Suprapubic skin (tissue), 4 donors: Measurements from ENCODE around the gene C6orf141.
"Not testable (repeated sequence)": the region's sequence is repeated elsewhere in the genome, so short reads cannot be mapped to it uniquely, and the experiment has no call there.

Experiments used
- CTCF ChIP-seq, 2 donors: fragments of 200-600 bp in 1 of 2; fragments of 450-650 bp in 1 of 2; sonication (generic) in 1 of 2; IDR thresholded peaks; one replicate each; pipeline ENCODE4 v1.5.1; 2016 to 2019; ENCODE audit warnings: antibody characterized with exemption in 2 of 2, mild to moderate bottlenecking in 1 of 2, moderate library complexity in 1 of 2
- EP300 ChIP-seq: sonication (generic); formaldehyde crosslinking; IDR thresholded peaks from one replicate; pipeline ENCODE4 v1.6.1; 2017; ENCODE audit warnings: antibody characterized with exemption
- POLR2AphosphoS5 ChIP-seq, 3 donors: sonication (generic); formaldehyde crosslinking; IDR thresholded peaks; one replicate each; pipeline ENCODE4 v1.6.1; 2017; ENCODE audit warnings: antibody characterized with exemption in 3 of 3

GRCh38 chr6:49587262-49587661 is 36.8 kb downstream of the C6orf141 start:
- TF ChIP-seq CTCF (IDR thresholded peaks at IDR 0.05); POLR2AphosphoS5 (IDR thresholded peaks at IDR 0.05); EP300: not testable (repeated sequence)
